Keratinocyte (primary cell): Measurements from ENCODE around the gene TIMP2. TPM values are rescaled to one million over a fixed set of nuclear protein-coding genes. Genes with fewer than 3 reads are reported as not detected.

Source experiments
- DNase-seq: peaks from one replicate; pipeline ENCODE4 v3.0.0-alpha.2; 2011; ENCODE audit warnings: low read depth, missing footprints, low spot score
- FAIRE-seq: peaks from 2 replicates; lab custom pipeline; 2011; peaks lifted over from hg19 to GRCh38; lab: Jason Lieb, UNC
- H2AFZ ChIP-seq: 2 replicates; pipeline ENCODE4 v1.6.0; 2012; ENCODE audit warnings: low read length, control low read depth, inconsistent platforms; ENCODE audit not compliant: control insufficient read depth
- H3K27ac ChIP-seq: 2 replicates; pipeline ENCODE4 v1.5.1; 2011; ENCODE audit warnings: low read length; ENCODE audit not compliant: control insufficient read depth, insufficient read depth
- H3K27me3 ChIP-seq: 3 replicates; pipeline ENCODE4 v1.6.0; 2011; ENCODE audit warnings: low read length; ENCODE audit not compliant: control insufficient read depth, insufficient read depth; ENCODE audit errors: extremely low read depth
- H3K36me3 ChIP-seq, 2 experiments: 2 replicates in 1 of 2; 3 replicates in 1 of 2; pipeline ENCODE4 v1.5.1; 2011; ENCODE audit warnings: low read length in 2 of 2, mild to moderate bottlenecking in 1 of 2; ENCODE audit not compliant: control insufficient read depth in 2 of 2, insufficient read depth in 2 of 2; ENCODE audit errors: extremely low read depth in 1 of 2
- H3K4me1 ChIP-seq: 3 replicates; pipeline ENCODE4 v1.5.1; 2011; ENCODE audit warnings: low read length; ENCODE audit not compliant: control insufficient read depth, insufficient read depth; ENCODE audit errors: extremely low read depth
- H3K4me2 ChIP-seq: 3 replicates; pipeline ENCODE4 v1.6.0; 2011; ENCODE audit warnings: low read depth, low read length; ENCODE audit not compliant: control insufficient read depth, insufficient read depth; ENCODE audit errors: extremely low read depth
- H3K4me3 ChIP-seq, 3 experiments: fragments of 200-600 bp in 1 of 3; sonication (generic) in 1 of 3; 2 replicates in 2 of 3; 3 replicates in 1 of 3; pipeline ENCODE4 v1.5.1; 2011 to 2016; ENCODE audit warnings: low read length in 3 of 3, mild to moderate bottlenecking in 3 of 3, control low read depth in 2 of 3, inconsistent platforms in 1 of 3, low read depth in 1 of 3, mixed read lengths in 1 of 3, mixed run types in 1 of 3, moderate library complexity in 1 of 3; ENCODE audit not compliant: control insufficient read depth in 2 of 3, insufficient read depth in 2 of 3; ENCODE audit errors: extremely low read depth in 1 of 3
- H3K79me2 ChIP-seq: 2 replicates; pipeline ENCODE4 v1.6.0; 2012; ENCODE audit warnings: low read length; ENCODE audit not compliant: control insufficient read depth, insufficient read depth
- H3K9ac ChIP-seq: 3 replicates; pipeline ENCODE4 v1.6.0; 2011; ENCODE audit warnings: low read length; ENCODE audit not compliant: control insufficient read depth, insufficient read depth; ENCODE audit errors: extremely low read depth
- H3K9me1 ChIP-seq: 3 replicates; pipeline ENCODE4 v1.6.0; 2011; ENCODE audit warnings: low read length; ENCODE audit not compliant: control insufficient read depth, insufficient read depth; ENCODE audit errors: extremely low read depth
- H3K9me3 ChIP-seq: 2 replicates; pipeline ENCODE4 v1.5.1; 2012; ENCODE audit warnings: low read depth, low read length; ENCODE audit not compliant: control insufficient read depth
- H4K20me1 ChIP-seq: 3 replicates; pipeline ENCODE4 v1.6.0; 2011; ENCODE audit warnings: low read length; ENCODE audit not compliant: control insufficient read depth, insufficient read depth; ENCODE audit errors: extremely low read depth
- EZH2 ChIP-seq: IDR thresholded peaks from one replicate; pipeline ENCODE4 v1.6.1; 2012; ENCODE audit warnings: inconsistent platforms, mild to moderate bottlenecking, low read length, moderate library complexity
- dilution Hi-C: fragments of 300-500 bp; cut with MboI; formaldehyde crosslinking; loops from one replicate; pipeline ENCODE4 v1.7.0; 2020; ENCODE audit warnings: low sequenced_read_pairs; ENCODE audit not compliant: extremely low pct_ligation_motif_present
- polyA plus RNA-seq, 5 experiments: library from polyadenylated mRNA; depleted of rRNA in 3 of 5; stranded (reverse) in 3 of 5; stranded (forward) in 1 of 5; unstranded in 1 of 5; fragments of >200 nt; gene quantifications; 1 replicate in 1 of 5; 2 replicates in 3 of 5; 3 replicates in 1 of 5; pipeline versions ENCODE4 v1.2.1 to v1.2.3, GENCODE V29; 2011 to 2012; ENCODE audit warnings: missing spikeins in 2 of 5, low read depth in 1 of 5, low replicate concordance in 1 of 5
- TF ChIP-seq, protein P1 (sequence below), 3 experiments: IDR thresholded peaks in 1 of 3; conservative IDR thresholded peaks in 1 of 3; optimal IDR thresholded peaks in 1 of 3; 2 replicates in 2 of 3; 3 replicates in 1 of 3; pipeline versions ENCODE3 to v1.5.1; 2011; ENCODE audit warnings: low read length in 3 of 3, mild to moderate bottlenecking in 3 of 3, moderate library complexity in 2 of 3, control low read depth in 1 of 3, inconsistent platforms in 1 of 3; ENCODE audit not compliant: insufficient read depth in 2 of 3; ENCODE audit errors: extremely low read depth in 1 of 3

Gene TIMP2
- polyA plus RNA-seq, 1 donor (not counting 4 experiments of a cell fraction or from before 2014, with no cell fraction given), result 1.2 TPM

GRCh38 chr17:78888941-78889518, 36.2 kb downstream of the TIMP2 start:
- no peaks in the 10 kb centered on the region for H3K36me3 ChIP-seq
- peaks cover 12% of the 10 kb centered on the region for H3K27me3 ChIP-seq
- H3K4me1 ChIP-seq, result peaks cover 2% of the 10 kb centered on the region
- dilution Hi-C loops, result no loop called here
- FAIRE-seq, result no peak
- peaks cover 2% of the 10 kb centered on the region for H4K20me1 ChIP-seq
- no peaks in the 10 kb centered on the region for H3K79me2 ChIP-seq
- no peak overlapping the region for H2AFZ ChIP-seq
- H3K27ac ChIP-seq, result no peak overlapping the region
- no peak overlapping the region for H3K4me2 ChIP-seq
- H3K9ac ChIP-seq, result no peak overlapping the region
- TF ChIP-seq EZH2, result no peak
- TF ChIP-seq, protein P1, sequence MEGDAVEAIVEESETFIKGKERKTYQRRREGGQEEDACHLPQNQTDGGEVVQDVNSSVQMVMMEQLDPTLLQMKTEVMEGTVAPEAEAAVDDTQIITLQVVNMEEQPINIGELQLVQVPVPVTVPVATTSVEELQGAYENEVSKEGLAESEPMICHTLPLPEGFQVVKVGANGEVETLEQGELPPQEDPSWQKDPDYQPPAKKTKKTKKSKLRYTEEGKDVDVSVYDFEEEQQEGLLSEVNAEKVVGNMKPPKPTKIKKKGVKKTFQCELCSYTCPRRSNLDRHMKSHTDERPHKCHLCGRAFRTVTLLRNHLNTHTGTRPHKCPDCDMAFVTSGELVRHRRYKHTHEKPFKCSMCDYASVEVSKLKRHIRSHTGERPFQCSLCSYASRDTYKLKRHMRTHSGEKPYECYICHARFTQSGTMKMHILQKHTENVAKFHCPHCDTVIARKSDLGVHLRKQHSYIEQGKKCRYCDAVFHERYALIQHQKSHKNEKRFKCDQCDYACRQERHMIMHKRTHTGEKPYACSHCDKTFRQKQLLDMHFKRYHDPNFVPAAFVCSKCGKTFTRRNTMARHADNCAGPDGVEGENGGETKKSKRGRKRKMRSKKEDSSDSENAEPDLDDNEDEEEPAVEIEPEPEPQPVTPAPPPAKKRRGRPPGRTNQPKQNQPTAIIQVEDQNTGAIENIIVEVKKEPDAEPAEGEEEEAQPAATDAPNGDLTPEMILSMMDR (optimal IDR thresholded peaks at IDR 0.05 in 1 of 3, IDR thresholded peaks at IDR 0.05 in 1 of 3, conservative IDR thresholded peaks at IDR 0.05 in 1 of 3; ENCODE audit: extremely low read depth in 1 of 3, insufficient read depth in 2 of 3, low read length in 3 of 3), result no peak
- H3K9me3 ChIP-seq, result no peaks in the 10 kb centered on the region
- DNase-seq, result no peak
- H3K9me1 ChIP-seq, result no peaks in the 10 kb centered on the region
- no peak overlapping the region for H3K4me3 ChIP-seq

DNA sequence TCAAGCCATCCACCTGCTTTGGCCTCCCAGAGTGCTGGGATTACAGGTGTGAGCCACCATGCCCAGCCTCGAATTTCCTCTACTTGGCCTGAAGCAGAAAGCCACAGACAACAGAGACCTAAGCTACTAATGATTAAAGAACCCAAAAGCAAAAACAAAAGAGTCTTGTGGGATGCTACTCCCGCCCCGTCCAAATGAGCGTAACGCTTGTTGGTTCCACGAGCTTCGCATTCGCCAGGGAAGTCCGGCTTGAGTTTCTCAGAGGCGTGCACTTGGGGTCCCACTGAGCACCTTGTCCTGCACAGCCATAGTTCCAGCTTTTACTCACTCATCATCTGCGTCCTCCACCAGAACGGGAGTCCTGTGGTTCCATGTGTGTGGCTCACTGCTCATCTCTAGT, 38.2 kb downstream of the TIMP2 start:
- dilution Hi-C loops, result no loop called here
- Histone ChIP-seq H3K27ac (no peak overlapping the region), H3K36me3 (no peaks in the 10 kb centered on the region), H3K27me3 (peaks cover 11% of the 10 kb centered on the region), H3K4me2 (no peak overlapping the region), H3K9me3 (no peaks in the 10 kb centered on the region), H3K9ac (no peak overlapping the region), H2AFZ (no peak overlapping the region), H3K9me1 (no peaks in the 10 kb centered on the region), H4K20me1 (peaks cover 1% of the 10 kb centered on the region), H3K4me1 (peaks cover 9% of the 10 kb centered on the region), H3K4me3 (no peak overlapping the region), H3K79me2 (no peaks in the 10 kb centered on the region)
- FAIRE-seq (no peak), DNase-seq (no peak)
- TF ChIP-seq, protein P1 (optimal IDR thresholded peaks at IDR 0.05 in 1 of 3, IDR thresholded peaks at IDR 0.05 in 1 of 3, conservative IDR thresholded peaks at IDR 0.05 in 1 of 3; ENCODE audit: extremely low read depth in 1 of 3, insufficient read depth in 2 of 3, low read length in 3 of 3), result no peak
- no peak for TF ChIP-seq EZH2
